SK-N-SH treated with all-trans-retinoic acid at 6 μM for 48 hours (cell line): ENCODE measurements around the gene PIGM.

Experiments used
- ATAC-seq: fragments of 200-7000 bp; cut with Tn5 transposase; 3 replicates; pipeline ENCODE4 v1.9.1; 2020; ENCODE audit warnings: mild to moderate bottlenecking, moderate library complexity
- ARNTL ChIP-seq: fragments of 450-650 bp; formaldehyde crosslinking; IDR thresholded peaks from 2 replicates; pipeline ENCODE4 v1.5.0; 2020; ENCODE audit warnings: low read depth, mild to moderate bottlenecking, moderate library complexity, borderline replicate concordance
- BACH2 ChIP-seq: fragments of 250-450 bp; sonication (Bioruptor Pico); IDR thresholded peaks from 2 replicates; pipeline ENCODE4 v1.9.0; 2021; ENCODE audit warnings: mild to moderate bottlenecking, borderline replicate concordance
- CREB5 ChIP-seq: fragments of 250-450 bp; sonication (Bioruptor Pico); IDR thresholded peaks from 2 replicates; pipeline ENCODE4 v1.5.1; 2020; ENCODE audit warnings: low read depth, mild to moderate bottlenecking, moderate library complexity
- CSDC2 ChIP-seq: fragments of 250-450 bp; sonication (Bioruptor Pico); IDR thresholded peaks from 2 replicates; pipeline ENCODE4 v1.5.0; 2020; ENCODE audit warnings: mild to moderate bottlenecking, moderate library complexity
- ESRRG ChIP-seq: fragments of 250-450 bp; sonication (Bioruptor Pico); IDR thresholded peaks from 2 replicates; pipeline ENCODE4 v1.6.1; 2021; ENCODE audit warnings: mild to moderate bottlenecking
- GLIS3 ChIP-seq: fragments of 250-450 bp; sonication (Bioruptor Pico); IDR thresholded peaks from 2 replicates; pipeline ENCODE4 v1.5.0; 2020; ENCODE audit warnings: mild to moderate bottlenecking, moderate library complexity
- ISL1 ChIP-seq: fragments of 250-450 bp; sonication (Bioruptor Pico); IDR thresholded peaks from 2 replicates; pipeline ENCODE4 v2.1.2; 2022; ENCODE audit warnings: mild to moderate bottlenecking, moderate library complexity
- OSR1 ChIP-seq: fragments of 250-450 bp; sonication (Bioruptor Pico); IDR thresholded peaks from 2 replicates; pipeline ENCODE4 v1.8.0; 2022; ENCODE audit warnings: moderate library complexity, mild to moderate bottlenecking, inconsistent platforms
- PATZ1 ChIP-seq: fragments of 250-450 bp; sonication (Bioruptor Pico); IDR thresholded peaks from 2 replicates; pipeline ENCODE4 v1.8.0; 2020; ENCODE audit warnings: mild to moderate bottlenecking, moderate library complexity, borderline replicate concordance
- POU6F1 ChIP-seq: fragments of 250-450 bp; sonication (Bioruptor Pico); IDR thresholded peaks from 2 replicates; pipeline ENCODE4 v1.8.0; 2021; ENCODE audit warnings: low read depth, mild to moderate bottlenecking, moderate library complexity, borderline replicate concordance
- PPARA ChIP-seq: fragments of 250-450 bp; sonication (Bioruptor Pico); IDR thresholded peaks from 2 replicates; pipeline ENCODE4 v1.5.0; 2020; ENCODE audit warnings: mild to moderate bottlenecking, borderline replicate concordance
- RARB ChIP-seq: fragments of 250-450 bp; sonication (Bioruptor Pico); IDR thresholded peaks from 2 replicates; pipeline ENCODE4 v1.8.0; 2021; ENCODE audit warnings: mild to moderate bottlenecking, moderate library complexity
- SNAI2 ChIP-seq: fragments of 250-450 bp; sonication (Bioruptor Pico); IDR thresholded peaks from 2 replicates; pipeline ENCODE4 v1.5.0; 2020; ENCODE audit warnings: mild to moderate bottlenecking, moderate library complexity
- TCF4 ChIP-seq: fragments of 250-450 bp; sonication (Bioruptor Pico); IDR thresholded peaks from 2 replicates; pipeline ENCODE4 v1.8.0; 2021; ENCODE audit warnings: mild to moderate bottlenecking, moderate library complexity, borderline replicate concordance
- TOX ChIP-seq: fragments of 250-450 bp; sonication (Bioruptor Pico); IDR thresholded peaks from 2 replicates; pipeline ENCODE4 v1.8.0; 2021; ENCODE audit warnings: mild to moderate bottlenecking, moderate library complexity, borderline replicate concordance
- TSHZ2 ChIP-seq: fragments of 250-450 bp; sonication (Bioruptor Pico); IDR thresholded peaks from 2 replicates; pipeline ENCODE4 v1.5.0; 2020; ENCODE audit warnings: mild to moderate bottlenecking, moderate library complexity
- ZC3H10 ChIP-seq: fragments of 250-450 bp; sonication (Bioruptor Pico); IDR thresholded peaks from 2 replicates; pipeline ENCODE4 v1.5.1; 2021; ENCODE audit warnings: mild to moderate bottlenecking, moderate library complexity
- ZFP3 ChIP-seq: fragments of 250-450 bp; sonication (Bioruptor Pico); IDR thresholded peaks from 2 replicates; pipeline ENCODE4 v1.5.0; 2020; ENCODE audit warnings: mild to moderate bottlenecking, moderate library complexity
- ZFP30 ChIP-seq: fragments of 450-650 bp; formaldehyde crosslinking; IDR thresholded peaks from 2 replicates; pipeline ENCODE4 v1.5.0; 2022; ENCODE audit warnings: mild to moderate bottlenecking, moderate library complexity
- ZNF565 ChIP-seq: fragments of 450-650 bp; formaldehyde crosslinking; conservative IDR thresholded peaks from 2 replicates; pipeline ENCODE4 v1.5.0; 2020; ENCODE audit warnings: low read depth, mild to moderate bottlenecking, moderate library complexity
- ZNF70 ChIP-seq: fragments of 450-650 bp; formaldehyde crosslinking; IDR thresholded peaks from 2 replicates; pipeline ENCODE4 v1.5.0; 2020; ENCODE audit warnings: mild to moderate bottlenecking, moderate library complexity
- ZNF8 ChIP-seq: fragments of 450-650 bp; formaldehyde crosslinking; IDR thresholded peaks from 2 replicates; pipeline ENCODE4 v1.5.0; 2020; ENCODE audit warnings: mild to moderate bottlenecking, moderate library complexity

PIGM gene

GRCh38 chr1:160025314-160025713 lies 6.5 kb downstream of the PIGM start:
- ATAC-seq, result no peak
- TF ChIP-seq ZNF70 (no peak), GLIS3 (CRISPR knock-in tag) (no peak), SNAI2 (CRISPR knock-in tag) (no peak), ZFP30 (CRISPR knock-in tag) (no peak), TSHZ2 (CRISPR knock-in tag) (no peak), TCF4 (CRISPR knock-in tag) (no peak), CSDC2 (CRISPR knock-in tag) (no peak), CREB5 (CRISPR knock-in tag) (no peak), PATZ1 (CRISPR knock-in tag) (no peak), BACH2 (CRISPR knock-in tag) (no peak), ZNF565 (CRISPR knock-in tag) (no peak), POU6F1 (no peak), RARB (CRISPR knock-in tag) (no peak), ISL1 (no peak), ZC3H10 (CRISPR knock-in tag) (no peak), ZFP3 (CRISPR knock-in tag) (no peak), ESRRG (CRISPR knock-in tag) (no peak)
- TF ChIP-seq, all 23 proteins: peak for 0

- TF ChIP-seq SNAI2 (CRISPR knock-in tag) (no peak), ZC3H10 (CRISPR knock-in tag) (no peak), GLIS3 (CRISPR knock-in tag) (no peak), TCF4 (CRISPR knock-in tag) (no peak), CSDC2 (CRISPR knock-in tag) (no peak), TOX (CRISPR knock-in tag) (no peak)
- TF ChIP-seq, all 23 proteins: peak for 0
- no peak for ATAC-seq
These were observed 7.4 kb downstream of the PIGM start for GRCh38 chr1:160024195-160024905.

GRCh38 chr1:160022330-160023310 lies 9.2 kb downstream of the PIGM start:
- ATAC-seq, result no peak
- TF ChIP-seq SNAI2 (CRISPR knock-in tag) (no peak), ZFP30 (CRISPR knock-in tag) (no peak), ZNF70 (no peak; the same call in 1 of the 2 replicates), CREB5 (CRISPR knock-in tag) (no peak), OSR1 (no peak), PPARA (CRISPR knock-in tag) (no peak), ZFP3 (CRISPR knock-in tag) (no peak), ZNF8 (no peak), BACH2 (CRISPR knock-in tag) (no peak), TCF4 (CRISPR knock-in tag) (no peak), GLIS3 (CRISPR knock-in tag) (no peak), ARNTL (CRISPR knock-in tag) (no peak), ISL1 (no peak), ZNF565 (CRISPR knock-in tag) (no peak), ZC3H10 (CRISPR knock-in tag) (no peak), TOX (CRISPR knock-in tag) (no peak), CSDC2 (CRISPR knock-in tag) (no peak), POU6F1 (no peak)
